Measurements from ENCODE around the gene MAGI1. TPM values are rescaled to one million over a fixed set of nuclear protein-coding genes. Genes with fewer than 3 reads are reported as not detected.

MAGI1 gene
- polyA plus RNA-seq, 3 donors: not detected

DNA sequence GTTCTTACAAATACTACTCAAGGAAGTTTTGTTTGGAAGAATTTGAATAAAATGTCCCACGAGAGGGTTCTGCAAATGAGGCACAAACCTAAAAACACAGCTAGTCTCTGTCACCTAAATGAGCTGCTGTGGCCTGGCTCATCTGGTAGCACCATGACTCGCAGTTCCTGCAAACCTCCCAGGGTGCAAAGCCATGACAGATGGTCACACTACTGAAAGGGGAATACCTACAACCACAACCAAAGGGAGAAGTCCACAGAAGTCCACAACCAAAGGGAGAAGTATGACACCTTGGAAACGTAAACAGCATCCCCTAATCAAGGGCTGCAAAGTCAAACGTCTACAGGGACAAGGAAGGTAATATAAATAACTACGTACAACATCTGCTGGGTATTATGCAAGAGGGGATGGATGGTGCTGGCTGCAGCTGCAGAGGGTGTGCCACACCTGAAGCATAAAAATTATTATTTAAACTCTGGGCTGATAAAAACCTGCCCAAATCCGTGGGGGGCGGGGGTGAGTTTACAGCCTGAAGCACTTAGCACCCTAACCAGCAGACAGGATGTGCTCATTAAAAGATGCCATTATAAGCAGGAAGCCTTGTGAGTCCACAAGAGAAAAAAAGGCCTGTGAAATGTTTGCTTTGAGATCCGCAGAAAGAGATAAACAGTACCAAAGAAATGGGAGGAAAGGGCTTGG, 184.0 kb downstream of the MAGI1 start:
- Histone ChIP-seq H3K27ac (ENCODE audit: low read depth in 1 of 2, low read length in 2 of 2) (no peak overlapping the region), H3K4me2 (replicated peaks; ENCODE audit: extremely low read depth, low read length, poor library complexity, severe bottlenecking) (no peak overlapping the region), H3K27me3 (ENCODE audit: control insufficient read depth in 2 of 2, insufficient read depth in 2 of 2, low read length in 2 of 2) (no peaks in the 10 kb centered on the region), H3K9me3 (replicated peaks in 1 of 2; ENCODE audit: control insufficient read depth in 1 of 2, insufficient read depth in 1 of 2, low read length in 2 of 2) (peaks cover 0 to 2% of the 10 kb centered on the region in 2 donors), H3K79me2 (ENCODE audit: insufficient read depth, low read length) (no peaks in the 10 kb centered on the region), H3K4me3 (replicated peaks in 1 of 3; ENCODE audit: low read depth in 2 of 3, low read length in 3 of 3) (no peak overlapping the region), H3K4me1 (ENCODE audit: control insufficient read depth in 1 of 2, insufficient read depth in 2 of 2, low read length in 2 of 2) (no peaks in the 10 kb centered on the region), H3K36me3 (replicated peaks in 1 of 2; ENCODE audit: control insufficient read depth in 1 of 2, insufficient read depth in 2 of 2, low read length in 2 of 2) (no peaks in the 10 kb centered on the region), H3K9ac (ENCODE audit: insufficient read depth, low read length, poor library complexity, severe bottlenecking) (no peak overlapping the region), H2AFZ (ENCODE audit: insufficient read depth, low read depth, low read length, poor library complexity, severe bottlenecking) (no peak overlapping the region), H4K20me1 (ENCODE audit: insufficient read depth, low read length) (no peaks in the 10 kb centered on the region)
- 60% methylated on average over 1 of the region's 8 CpGs for WGBS (ENCODE audit: insufficient coverage)
- intact Hi-C loops (cut with micrococcal nuclease): no loop called here
- Mint-ChIP-seq H3K36me3 (no peaks in the 10 kb centered on the region), H3K4me3 (no peak overlapping the region), H3K4me1 (no peaks in the 10 kb centered on the region), H3K9me3 (peaks cover 0 to 11% (median 6%) of the 10 kb centered on the region in 7 donors), H3K27me3 (ENCODE audit: low read depth in 3 of 3) (peaks cover 0 to 2% (median 0%) of the 10 kb centered on the region in 3 donors), H3K27ac (no peak overlapping the region)
- TF ChIP-seq, protein P1, sequence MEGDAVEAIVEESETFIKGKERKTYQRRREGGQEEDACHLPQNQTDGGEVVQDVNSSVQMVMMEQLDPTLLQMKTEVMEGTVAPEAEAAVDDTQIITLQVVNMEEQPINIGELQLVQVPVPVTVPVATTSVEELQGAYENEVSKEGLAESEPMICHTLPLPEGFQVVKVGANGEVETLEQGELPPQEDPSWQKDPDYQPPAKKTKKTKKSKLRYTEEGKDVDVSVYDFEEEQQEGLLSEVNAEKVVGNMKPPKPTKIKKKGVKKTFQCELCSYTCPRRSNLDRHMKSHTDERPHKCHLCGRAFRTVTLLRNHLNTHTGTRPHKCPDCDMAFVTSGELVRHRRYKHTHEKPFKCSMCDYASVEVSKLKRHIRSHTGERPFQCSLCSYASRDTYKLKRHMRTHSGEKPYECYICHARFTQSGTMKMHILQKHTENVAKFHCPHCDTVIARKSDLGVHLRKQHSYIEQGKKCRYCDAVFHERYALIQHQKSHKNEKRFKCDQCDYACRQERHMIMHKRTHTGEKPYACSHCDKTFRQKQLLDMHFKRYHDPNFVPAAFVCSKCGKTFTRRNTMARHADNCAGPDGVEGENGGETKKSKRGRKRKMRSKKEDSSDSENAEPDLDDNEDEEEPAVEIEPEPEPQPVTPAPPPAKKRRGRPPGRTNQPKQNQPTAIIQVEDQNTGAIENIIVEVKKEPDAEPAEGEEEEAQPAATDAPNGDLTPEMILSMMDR (IDR thresholded peaks at IDR 0.05): no peak
- no peak for DNase-seq

DNA sequence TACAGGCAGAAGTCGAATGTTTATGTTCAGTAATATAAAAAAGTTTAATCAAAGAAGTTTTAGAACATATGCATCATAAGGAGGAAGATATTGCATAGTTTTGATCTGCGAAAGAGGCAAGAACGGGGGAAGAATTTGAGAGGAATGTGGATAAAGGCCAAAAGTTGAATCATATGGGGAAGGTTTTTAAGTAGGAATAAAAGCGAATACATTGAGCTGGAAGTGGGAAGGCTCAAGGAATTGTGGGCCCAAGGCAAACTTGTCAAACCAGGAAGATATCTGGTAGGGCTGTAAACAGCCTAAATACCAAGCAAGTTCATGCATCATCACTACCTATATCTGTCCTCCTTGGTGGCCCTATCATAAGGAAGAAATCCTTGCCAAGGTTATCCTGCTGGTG, 186.9 kb downstream of the MAGI1 start:
- no peaks in the 10 kb centered on the region for H3K4me1 Mint-ChIP-seq
- H3K4me3 Mint-ChIP-seq: no peak overlapping the region
- intact Hi-C loops (cut with micrococcal nuclease): no loop called here
- H3K9ac ChIP-seq (ENCODE audit: insufficient read depth, low read length, poor library complexity, severe bottlenecking): no peak overlapping the region
- H3K79me2 ChIP-seq (ENCODE audit: insufficient read depth, low read length): no peaks in the 10 kb centered on the region
- H3K4me3 ChIP-seq (replicated peaks in 1 of 3; ENCODE audit: low read depth in 2 of 3, low read length in 3 of 3): no peak overlapping the region
- H3K27me3 Mint-ChIP-seq (ENCODE audit: low read depth in 3 of 3): peaks cover 0 to 2% (median 0%) of the 10 kb centered on the region in 3 donors
- no peaks in the 10 kb centered on the region for H3K36me3 Mint-ChIP-seq
- no peak for DNase-seq
- no peaks in the 10 kb centered on the region for H3K36me3 ChIP-seq (replicated peaks in 1 of 2; ENCODE audit: control insufficient read depth in 1 of 2, insufficient read depth in 2 of 2, low read length in 2 of 2)
- H2AFZ ChIP-seq (ENCODE audit: insufficient read depth, low read depth, low read length, poor library complexity, severe bottlenecking): no peak overlapping the region
- no peak overlapping the region for H3K27ac Mint-ChIP-seq
- H3K4me2 ChIP-seq (replicated peaks; ENCODE audit: extremely low read depth, low read length, poor library complexity, severe bottlenecking): no peak overlapping the region
- TF ChIP-seq, protein P1 (IDR thresholded peaks at IDR 0.05): no peak
- no peaks in the 10 kb centered on the region for H3K27me3 ChIP-seq (ENCODE audit: control insufficient read depth in 2 of 2, insufficient read depth in 2 of 2, low read length in 2 of 2)
- no peaks in the 10 kb centered on the region for H3K9me3 ChIP-seq (replicated peaks in 1 of 2; ENCODE audit: control insufficient read depth in 1 of 2, insufficient read depth in 1 of 2, low read length in 2 of 2)
- no peaks in the 10 kb centered on the region for H4K20me1 ChIP-seq (ENCODE audit: insufficient read depth, low read length)
- H3K4me1 ChIP-seq (ENCODE audit: control insufficient read depth in 1 of 2, insufficient read depth in 2 of 2, low read length in 2 of 2): no peaks in the 10 kb centered on the region
- WGBS (ENCODE audit: insufficient coverage): 74% methylated on average over 2 of the region's 4 CpGs
- H3K27ac ChIP-seq (ENCODE audit: low read depth in 1 of 2, low read length in 2 of 2): no peak overlapping the region
- peaks cover 0 to 8% (median 5%) of the 10 kb centered on the region in 7 donors for H3K9me3 Mint-ChIP-seq

Data from CD14-positive monocyte (primary cell).